Mesenchymal stem cell (in vitro differentiated cells and primary cell): ENCODE measurements around the gene EVI5.
"Not testable (repeated sequence)": the region's sequence is repeated elsewhere in the genome, so short reads cannot be mapped to it uniquely, and the experiment has no call there.

Experiments
- DNase-seq: peaks from one replicate; pipeline ENCODE4 v3.0.0-alpha.2; 2013
- H2AFZ ChIP-seq: one replicate; pipeline ENCODE4 v1.6.1; 2013; ENCODE audit warnings: low read depth, mild to moderate bottlenecking, control low read depth, inconsistent platforms, low read length, moderate library complexity
- H2AK5ac ChIP-seq: 2 replicates; pipeline ENCODE4 v1.6.1; 2013; ENCODE audit warnings: low read length, moderate library complexity, mild to moderate bottlenecking, inconsistent platforms; ENCODE audit not compliant: severe bottlenecking
- H2BK120ac ChIP-seq: one replicate; pipeline ENCODE4 v1.6.1; 2013; ENCODE audit warnings: low read depth, mild to moderate bottlenecking, inconsistent platforms, low read length, moderate library complexity
- H2BK12ac ChIP-seq, 2 experiments: one replicate each; pipeline ENCODE4 v1.6.1; 2013; ENCODE audit warnings: inconsistent platforms in 2 of 2, low read length in 2 of 2, mild to moderate bottlenecking in 2 of 2, moderate library complexity in 2 of 2, control low read depth in 1 of 2
- H2BK15ac ChIP-seq: one replicate; pipeline ENCODE4 v1.6.1; 2013; ENCODE audit warnings: mild to moderate bottlenecking, low read depth, inconsistent platforms; ENCODE audit not compliant: poor library complexity, severe bottlenecking
- H2BK5ac ChIP-seq: 2 replicates; pipeline ENCODE4 v1.6.1; 2013; ENCODE audit warnings: low read depth, mild to moderate bottlenecking, low read length, control low read depth, inconsistent platforms; ENCODE audit not compliant: poor library complexity, severe bottlenecking
- H3K14ac ChIP-seq, 2 experiments: one replicate each; pipeline ENCODE4 v1.6.1; 2013; ENCODE audit warnings: inconsistent platforms in 2 of 2, low read length in 2 of 2, control low read depth in 1 of 2, mild to moderate bottlenecking in 1 of 2, moderate library complexity in 1 of 2
- H3K18ac ChIP-seq, 2 experiments: one replicate each; pipeline ENCODE4 v1.6.1; 2013; ENCODE audit warnings: inconsistent platforms in 2 of 2, low read length in 2 of 2, control low read depth in 1 of 2, low read depth in 1 of 2, mild to moderate bottlenecking in 1 of 2
- H3K23ac ChIP-seq, 2 experiments: one replicate each; pipeline ENCODE4 v1.6.1; 2013; ENCODE audit warnings: inconsistent platforms in 2 of 2, low read length in 2 of 2, mild to moderate bottlenecking in 2 of 2, moderate library complexity in 2 of 2, control low read depth in 1 of 2
- H3K27ac ChIP-seq: 2 replicates; pipeline ENCODE4 v1.5.1; 2013; ENCODE audit warnings: mild to moderate bottlenecking, moderate library complexity, low read length, control low read depth, inconsistent platforms; ENCODE audit not compliant: poor library complexity, severe bottlenecking
- H3K27me3 ChIP-seq, 2 experiments: 2 replicates each; pipeline versions ENCODE4 v1.6.1 to v1.7.0; 2013; ENCODE audit warnings: low read length in 2 of 2, mild to moderate bottlenecking in 2 of 2, moderate library complexity in 2 of 2, control low read depth in 1 of 2, inconsistent platforms in 1 of 2; ENCODE audit not compliant: control insufficient read depth in 1 of 2, insufficient read depth in 1 of 2
- H3K36me3 ChIP-seq, 2 experiments: 2 replicates each; pipeline versions ENCODE4 v1.6.1 to v1.7.0; 2013; ENCODE audit warnings: low read length in 2 of 2, control low read depth in 1 of 2, inconsistent platforms in 1 of 2, low read depth in 1 of 2, mild to moderate bottlenecking in 1 of 2; ENCODE audit not compliant: insufficient read depth in 2 of 2, control insufficient read depth in 1 of 2
- H3K4ac ChIP-seq, 2 experiments: one replicate each; pipeline ENCODE4 v1.6.1; 2013; ENCODE audit warnings: inconsistent platforms in 2 of 2, low read length in 2 of 2, mild to moderate bottlenecking in 2 of 2, moderate library complexity in 2 of 2, control low read depth in 1 of 2, low read depth in 1 of 2
- H3K4me1 ChIP-seq: 2 replicates; pipeline ENCODE4 v1.6.1; 2013; ENCODE audit warnings: low read depth, low read length, control low read depth; ENCODE audit not compliant: control insufficient read depth, insufficient read depth
- H3K4me2 ChIP-seq: 2 replicates; pipeline ENCODE4 v1.6.1; 2013; ENCODE audit warnings: low read length, mild to moderate bottlenecking, inconsistent platforms; ENCODE audit not compliant: poor library complexity, severe bottlenecking
- H3K4me3 ChIP-seq, 2 experiments: 2 replicates each; pipeline versions ENCODE4 v1.5.1 to v1.7.0; 2013; ENCODE audit warnings: low read length in 2 of 2, mild to moderate bottlenecking in 2 of 2, control low read depth in 1 of 2, low read depth in 1 of 2; ENCODE audit not compliant: insufficient read depth in 1 of 2
- H3K79me1 ChIP-seq: replicated peaks from 2 replicates; pipeline ENCODE4 v1.6.1; 2013; ENCODE audit warnings: mild to moderate bottlenecking, control low read depth, low read length, inconsistent platforms; ENCODE audit not compliant: poor library complexity, severe bottlenecking
- H3K9ac ChIP-seq: 2 replicates; pipeline ENCODE4 v1.7.0; 2013; ENCODE audit warnings: mild to moderate bottlenecking, low read length, moderate library complexity
- H3K9me3 ChIP-seq: 2 replicates; pipeline ENCODE4 v1.7.0; 2013; ENCODE audit warnings: mild to moderate bottlenecking, low read length; ENCODE audit not compliant: control insufficient read depth
- H4K8ac ChIP-seq: one replicate; pipeline ENCODE4 v1.6.1; 2013; ENCODE audit warnings: inconsistent platforms, mild to moderate bottlenecking, low read length, moderate library complexity
- H4K91ac ChIP-seq: one replicate; pipeline ENCODE4 v1.6.1; 2013; ENCODE audit warnings: mild to moderate bottlenecking, low read length, inconsistent platforms
- WGBS: methylation state at CpG from one replicate; pipeline ENCODE4 v1.1.7; 2013; ENCODE audit warnings: mixed read lengths; 5-methylcytosine and 5-hydroxymethylcytosine counted together

EVI5 gene

GRCh38 chr1:92786111-92786901, 1.4 kb upstream of the EVI5 start:
- H3K4ac ChIP-seq, result no peak overlapping the region
- no peak for DNase-seq
- no peaks in the 10 kb centered on the region for H3K9me3 ChIP-seq
- H2BK120ac ChIP-seq, result no peak overlapping the region
- H2BK5ac ChIP-seq, result no peak overlapping the region
- no peaks in the 10 kb centered on the region for H3K27me3 ChIP-seq
- H3K4me2 ChIP-seq, result no peak overlapping the region
- H3K14ac ChIP-seq, result no peak overlapping the region
- H2AFZ ChIP-seq, result no peak overlapping the region
- no peak overlapping the region for H3K18ac ChIP-seq
- H4K91ac ChIP-seq, result no peak overlapping the region
- H3K4me1 ChIP-seq, result peaks cover 3% of the 10 kb centered on the region
- no peak overlapping the region for H2AK5ac ChIP-seq
- 89% methylated on average over 3 of the region's 5 CpGs for WGBS
- H3K4me3 ChIP-seq, result peak overlapping the region in 1 of 2 experiments; percentile 86
- H3K79me1 ChIP-seq, result peaks cover 2% of the 10 kb centered on the region
- H4K8ac ChIP-seq, result no peak overlapping the region
- no peak overlapping the region for H3K27ac ChIP-seq
- no peak overlapping the region for H2BK12ac ChIP-seq
- no peak overlapping the region for H3K23ac ChIP-seq
- no peaks in the 10 kb centered on the region for H3K36me3 ChIP-seq
- no peak overlapping the region for H2BK15ac ChIP-seq
- H3K9ac ChIP-seq, result peak overlapping the region; percentile 99

GRCh38 chr1:92784021-92784638, 778 bp downstream of the EVI5 start:
- Histone ChIP-seq H4K8ac (peak overlapping the region; percentile 69), H3K27me3 (no peaks in the 10 kb centered on the region), H2AFZ (peak overlapping the region; percentile 54), H3K14ac (peak overlapping the region in 1 of 2 experiments; percentile 94), H3K4me1 (peaks cover 3% of the 10 kb centered on the region), H3K36me3 (no peaks in the 10 kb centered on the region), H3K9me3 (no peaks in the 10 kb centered on the region), H2BK5ac (no peak overlapping the region), H3K4me2 (peak overlapping the region; percentile 74), H3K23ac (peak overlapping the region in 1 of 2 experiments; percentile 97), H3K4me3 (peak overlapping the region; percentile 86 to 93), H3K79me1 (peaks cover 8% of the 10 kb centered on the region), H2BK120ac (peak overlapping the region; percentile 68), H3K27ac (peak overlapping the region; percentile 64), H3K18ac (peak overlapping the region; percentile 87 to 100), H4K91ac (peak overlapping the region; percentile 34), H2AK5ac (no peak overlapping the region), H3K9ac (peak overlapping the region; percentile 99), H3K4ac (peak overlapping the region; percentile 24 to 90), H2BK15ac (no peak overlapping the region), H2BK12ac (peak overlapping the region; percentile 47 to 50)
- WGBS, result 4% methylated on average over 24 of the region's 25 CpGs
- peak; percentile 69 for DNase-seq

GRCh38 chr1:92783550-92783949, 1.4 kb downstream of the EVI5 start:
- not testable (repeated sequence) for H3K27ac ChIP-seq, H3K79me1 ChIP-seq, H3K36me3 ChIP-seq, H2AK5ac ChIP-seq, H3K4me1 ChIP-seq, H4K91ac ChIP-seq, H3K23ac ChIP-seq, H3K27me3 ChIP-seq, H2BK12ac ChIP-seq, H3K18ac ChIP-seq, H3K14ac ChIP-seq, H2BK5ac ChIP-seq, H2AFZ ChIP-seq, H2BK120ac ChIP-seq, H3K4ac ChIP-seq, H4K8ac ChIP-seq, H2BK15ac ChIP-seq, H3K4me2 ChIP-seq, H3K9me3 ChIP-seq
- peak overlapping the region; percentile 99 for H3K9ac ChIP-seq
- WGBS, result 68% methylated on average over 10 of the region's 14 CpGs
- peak overlapping the region in 1 of 2 experiments; percentile 86 for H3K4me3 ChIP-seq
- peak; percentile 66 for DNase-seq

GRCh38 chr1:92778376-92778775, 6.5 kb downstream of the EVI5 start:
- no peak overlapping the region for H2AFZ ChIP-seq

More at GRCh38 chr1:92778376-92778775, 6.5 kb downstream of the EVI5 start:
- H2BK120ac ChIP-seq, result no peak overlapping the region
- H2BK12ac ChIP-seq, result no peak overlapping the region
- no peak overlapping the region for H2BK15ac ChIP-seq
- no peak overlapping the region for H3K18ac ChIP-seq
- H3K14ac ChIP-seq, result no peak overlapping the region
- H3K23ac ChIP-seq, result no peak overlapping the region
- no peak overlapping the region for H2AK5ac ChIP-seq
- H3K4me3 ChIP-seq, result no peak overlapping the region
- no CpG with 5 or more reads among the region's 1 CpG for WGBS
- no peak overlapping the region for H3K9ac ChIP-seq
- no peak overlapping the region for H4K8ac ChIP-seq
- H3K27me3 ChIP-seq, result no peaks in the 10 kb centered on the region
- H3K4ac ChIP-seq, result no peak overlapping the region
- no peak overlapping the region for H4K91ac ChIP-seq
- no peak for DNase-seq
- no peaks in the 10 kb centered on the region for H3K9me3 ChIP-seq
- no peak overlapping the region for H2BK5ac ChIP-seq
- H3K27ac ChIP-seq, result no peak overlapping the region
- H3K4me1 ChIP-seq, result peaks cover 3% of the 10 kb centered on the region
- H3K79me1 ChIP-seq, result peaks cover 15% of the 10 kb centered on the region
- no peaks in the 10 kb centered on the region for H3K36me3 ChIP-seq
- H3K4me2 ChIP-seq, result no peak overlapping the region
